ENCODE results near the gene HOOK2. TPM values are rescaled to one million over a fixed set of nuclear protein-coding genes. Genes with fewer than 3 reads are reported as not detected.

The HOOK2 gene
- total RNA-seq, 1 experiment from 2014 or later: 14.3 TPM

DNA sequence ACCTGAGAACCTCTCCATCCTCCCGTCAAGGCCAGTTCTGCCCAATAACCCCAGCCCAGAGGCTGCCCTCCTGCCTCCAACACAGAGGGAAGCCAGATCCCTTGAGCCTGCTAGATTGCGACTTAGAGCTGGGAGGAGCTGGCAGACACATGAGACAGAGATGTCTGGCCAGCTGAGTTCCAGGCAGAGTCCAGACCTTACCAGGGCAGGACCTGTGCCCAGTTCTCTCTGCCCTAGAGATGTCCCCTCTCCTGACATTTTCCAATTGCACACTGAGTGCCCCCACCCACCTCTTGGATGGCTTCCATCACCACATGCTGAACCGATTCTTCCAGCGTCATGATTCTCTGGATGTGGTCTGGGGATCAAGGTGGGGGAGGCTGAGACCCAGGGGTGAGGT is 3.0 kb downstream of the HOOK2 start:
- H3K4me1 ChIP-seq (ENCODE audit: control insufficient read depth, insufficient read depth, low read length): no peaks in the 10 kb centered on the region
- H3K4me3 ChIP-seq (ENCODE audit: low read depth in 2 of 2, low read length in 2 of 2): no peak overlapping the region
- H3K27ac ChIP-seq (ENCODE audit: low read length): no peak overlapping the region
- CTCF ChIA-PET: no interaction called here
- H3K36me3 ChIP-seq (ENCODE audit: control insufficient read depth, insufficient read depth, low read length): no peaks in the 10 kb centered on the region
- H3K27me3 ChIP-seq (ENCODE audit: control insufficient read depth, insufficient read depth, low read length): no peaks in the 10 kb centered on the region
- intact Hi-C loops (cut with micrococcal nuclease; ENCODE audit: unreplicated experiment) (no loop called here), in situ Hi-C loops (cut with HindIII; ENCODE audit: low pct_unique_long_range_greater_than_20kb, low sequenced_read_pairs) (no loop called here)
- POLR2A ChIA-PET: interaction anchor here (0.5 kb wide), 1 partner anchor 56 kb away, joined by 3 read pairs; no protein-coding TSS in a partner anchor
- DNase-seq (ENCODE audit: low read depth, low spot score) (no peak), ATAC-seq (no peak)
- no TSS peak for BruUV-seq (replicated peaks)
- TF ChIP-seq POLR2AphosphoS5 (IDR thresholded peaks at IDR 0.05; ENCODE audit: low read depth, low read length) (no peak), REST (IDR thresholded peaks at IDR 0.05; ENCODE audit: insufficient read depth in 1 of 2, low read depth in 2 of 2, low read length in 1 of 2) (no peak), TCF7L2 (IDR thresholded peaks at IDR 0.05; ENCODE audit: low read depth, low read length) (no peak), SIN3A (IDR thresholded peaks at IDR 0.05; ENCODE audit: borderline replicate concordance, insufficient read depth, low read depth, low read length) (no peak), CTCF (IDR thresholded peaks at IDR 0.05) (no peak)
- H3K9me3 ChIP-seq (ENCODE audit: control insufficient read depth, insufficient read depth, low read depth, low read length): no peaks in the 10 kb centered on the region

- no peak overlapping the region for H3K27ac ChIP-seq (ENCODE audit: low read length)
- no TSS peak for BruUV-seq (replicated peaks)
- no peaks in the 10 kb centered on the region for H3K36me3 ChIP-seq (ENCODE audit: control insufficient read depth, insufficient read depth, low read length)
- H3K4me1 ChIP-seq (ENCODE audit: control insufficient read depth, insufficient read depth, low read length): no peaks in the 10 kb centered on the region
- intact Hi-C loops (cut with micrococcal nuclease; ENCODE audit: unreplicated experiment): no loop called here
- DNase-seq (ENCODE audit: low read depth, low spot score) (no peak), ATAC-seq (no peak)
- TF ChIP-seq SIN3A (IDR thresholded peaks at IDR 0.05; ENCODE audit: borderline replicate concordance, insufficient read depth, low read depth, low read length) (no peak), TCF7L2 (IDR thresholded peaks at IDR 0.05; ENCODE audit: low read depth, low read length) (no peak), REST (IDR thresholded peaks at IDR 0.05; ENCODE audit: insufficient read depth in 1 of 2, low read depth in 2 of 2, low read length in 1 of 2) (no peak), CTCF (IDR thresholded peaks at IDR 0.05) (no peak), POLR2AphosphoS5 (IDR thresholded peaks at IDR 0.05; ENCODE audit: low read depth, low read length) (no peak)
- no peak overlapping the region for H3K4me3 ChIP-seq (ENCODE audit: low read depth in 2 of 2, low read length in 2 of 2)
- CTCF ChIA-PET: interaction anchor here (1.0 kb wide), 1 partner anchor 25 kb away, joined by 3 read pairs; no protein-coding TSS in a partner anchor
- no peaks in the 10 kb centered on the region for H3K9me3 ChIP-seq (ENCODE audit: control insufficient read depth, insufficient read depth, low read depth, low read length)
- H3K27me3 ChIP-seq (ENCODE audit: control insufficient read depth, insufficient read depth, low read length): no peaks in the 10 kb centered on the region
- POLR2A ChIA-PET: interaction anchor here (0.7 kb wide), 1 partner anchor 76 kb away, joined by 3 read pairs; no protein-coding TSS in a partner anchor
- in situ Hi-C loops (cut with HindIII; ENCODE audit: low pct_unique_long_range_greater_than_20kb, low sequenced_read_pairs): no loop called here
These were observed 4.4 kb downstream of the HOOK2 start for GRCh38 chr19:12770922-12771321.

All from Panc1 (cell line).